Measurements from ENCODE around the gene MED12L. TPM values are rescaled to one million over a fixed set of nuclear protein-coding genes. Genes with fewer than 3 reads are reported as not detected.

MED12L gene
- total and polyA plus RNA-seq, 10 of the 15 experiments (the other 5 are each of a cell fraction or from before 2014, with no cell fraction given) = 0.01 to 0.06 (median 0.03) TPM; not detected in 2

GRCh38 chr3:151384741-151385174 lies 299.3 kb downstream of the MED12L start, which contains the start of gene P2RY12 (continued):
- TF ChIP-seq BHLHE40 (IDR thresholded peaks at IDR 0.05; ENCODE audit: borderline replicate concordance in 1 of 2, low read depth in 2 of 2, low read length in 1 of 2) (no peak), BACH1 (IDR thresholded peaks at IDR 0.05; ENCODE audit: borderline replicate concordance) (no peak), KLF5 (IDR thresholded peaks at IDR 0.05; ENCODE audit: partially characterized antibody) (no peak), BRCA1 (IDR thresholded peaks at IDR 0.05; ENCODE audit: low read depth, low read length) (no peak), YBX1 (IDR thresholded peaks at IDR 0.05) (no peak), NR2C2 (IDR thresholded peaks at IDR 0.05; ENCODE audit: borderline replicate concordance, control insufficient read depth, insufficient read length, low read depth) (no peak), MEF2A (IDR thresholded peaks at IDR 0.05; ENCODE audit: insufficient read depth, low read depth, low read length) (peak; percentile 78; the same call in 1 of the 2 replicates), ZBTB4 (CRISPR knock-in tag; IDR thresholded peaks at IDR 0.05) (no peak), BMI1 (IDR thresholded peaks at IDR 0.05; ENCODE audit: borderline replicate concordance) (no peak), CBX5 (IDR thresholded peaks at IDR 0.05; ENCODE audit: low read depth) (no peak), MYC (IDR thresholded peaks at IDR 0.05; ENCODE audit: insufficient read depth, insufficient read length, insufficient replicate concordance, low read length, severe bottlenecking) (no peak), ZNF384 (IDR thresholded peaks at IDR 0.05; ENCODE audit: borderline replicate concordance, low read depth, low read length) (no peak), JUND (IDR thresholded peaks at IDR 0.05; ENCODE audit: low read depth, low read length) (no peak), SUPT20H (IDR thresholded peaks at IDR 0.05; ENCODE audit: borderline replicate concordance, control insufficient read depth, low read depth, low read length) (no peak), TAF1 (IDR thresholded peaks at IDR 0.05; ENCODE audit: borderline replicate concordance, low read depth, low read length) (no peak), SKIL (IDR thresholded peaks at IDR 0.05; ENCODE audit: low read depth, poor library complexity, severe bottlenecking) (peak; percentile 31), EP300 (IDR thresholded peaks at IDR 0.05; ENCODE audit: borderline replicate concordance in 1 of 2, control insufficient read depth in 1 of 2, low read depth in 2 of 2, low read length in 2 of 2) (peak; percentile 61 to 84; a peak in 3 of 4 replicates), IKZF1 (conservative IDR thresholded peaks at IDR 0.05) (no peak), SIX5 (IDR thresholded peaks at IDR 0.05; ENCODE audit: low read depth, low read length, severe bottlenecking) (no peak), ZBTB33 (IDR thresholded peaks at IDR 0.05) (no peak), EGR1 (IDR thresholded peaks at IDR 0.05; ENCODE audit: borderline replicate concordance in 1 of 2, low read depth in 2 of 2, low read length in 2 of 2) (no peak), TCF3 (IDR thresholded peaks at IDR 0.05; ENCODE audit: borderline replicate concordance, insufficient read depth, low read depth, low read length) (no peak)

All from GM12878 (cell line).